K562 treated with DMSO at 1 percent for 24 hours (cell line): ENCODE data around the gene TSNAXIP1. TPM values are rescaled to one million over a fixed set of nuclear protein-coding genes. Genes with fewer than 3 reads are reported as not detected.

ENCODE experiments used
- total RNA-seq: library from RNA; unstranded; fragments of 300-600 nt; gene quantifications from 2 replicates; pipeline ENCODE4 v1.2.3, GENCODE V29; 2022; ENCODE audit warnings: low read depth; ENCODE audit not compliant: insufficient read depth

TSNAXIP1 gene, protein sequence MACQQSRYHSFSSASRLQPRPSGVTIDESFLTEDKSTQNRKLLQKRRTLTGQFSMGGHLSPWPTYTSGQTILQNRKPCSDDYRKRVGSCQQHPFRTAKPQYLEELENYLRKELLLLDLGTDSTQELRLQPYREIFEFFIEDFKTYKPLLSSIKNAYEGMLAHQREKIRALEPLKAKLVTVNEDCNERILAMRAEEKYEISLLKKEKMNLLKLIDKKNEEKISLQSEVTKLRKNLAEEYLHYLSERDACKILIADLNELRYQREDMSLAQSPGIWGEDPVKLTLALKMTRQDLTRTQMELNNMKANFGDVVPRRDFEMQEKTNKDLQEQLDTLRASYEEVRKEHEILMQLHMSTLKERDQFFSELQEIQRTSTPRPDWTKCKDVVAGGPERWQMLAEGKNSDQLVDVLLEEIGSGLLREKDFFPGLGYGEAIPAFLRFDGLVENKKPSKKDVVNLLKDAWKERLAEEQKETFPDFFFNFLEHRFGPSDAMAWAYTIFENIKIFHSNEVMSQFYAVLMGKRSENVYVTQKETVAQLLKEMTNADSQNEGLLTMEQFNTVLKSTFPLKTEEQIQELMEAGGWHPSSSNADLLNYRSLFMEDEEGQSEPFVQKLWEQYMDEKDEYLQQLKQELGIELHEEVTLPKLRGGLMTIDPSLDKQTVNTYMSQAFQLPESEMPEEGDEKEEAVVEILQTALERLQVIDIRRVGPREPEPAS
- 0.10 TPM in 1 of 2 replicates, not detected in the other for total RNA-seq

DNA sequence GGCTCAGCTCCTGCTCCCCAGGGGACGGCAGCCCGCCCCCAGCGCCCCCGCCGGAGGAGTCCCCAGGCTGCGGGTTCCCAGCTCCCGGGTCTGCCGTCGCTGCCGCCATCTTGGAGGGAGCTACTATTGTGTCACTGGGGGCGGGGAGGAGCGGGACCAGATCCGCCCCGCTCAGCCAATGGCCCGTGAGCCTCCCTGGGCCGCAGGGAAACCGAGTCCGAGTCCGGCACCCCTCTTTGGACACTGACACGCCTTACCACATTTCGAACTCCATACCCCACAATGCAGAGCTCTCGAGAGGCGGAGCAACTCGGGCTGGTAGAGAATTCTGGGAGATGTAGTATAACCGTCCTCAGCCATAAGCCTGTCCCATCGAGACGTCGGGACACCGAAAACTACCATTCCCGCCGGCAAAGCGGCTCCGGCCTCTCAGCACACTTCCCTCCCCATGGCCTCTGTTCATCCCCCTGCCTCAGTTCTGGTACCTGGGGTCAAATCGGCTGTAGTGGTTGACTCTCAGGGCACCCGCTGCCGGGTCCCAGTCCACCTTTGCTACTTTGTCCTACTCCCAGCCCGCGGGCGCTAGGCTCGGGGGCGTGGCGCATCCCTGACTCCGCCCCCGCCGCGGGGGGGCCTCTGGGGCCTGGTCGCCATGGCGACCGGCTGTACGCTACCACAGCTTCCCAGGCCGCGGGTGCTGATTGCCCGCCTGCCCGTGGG is at the start of gene TSNAXIP1, which contains the start of gene RANBP10:
TSNAXIP1 (plus strand) TSS at position 462 of the 720 bp plus-strand sequence. CDS start 261 bp downstream, outside the sequence.
RANBP10 (minus strand) TSS at position 133 of the 720 bp plus-strand sequence; CDS start at position 109, 24 bp downstream.

DNA sequence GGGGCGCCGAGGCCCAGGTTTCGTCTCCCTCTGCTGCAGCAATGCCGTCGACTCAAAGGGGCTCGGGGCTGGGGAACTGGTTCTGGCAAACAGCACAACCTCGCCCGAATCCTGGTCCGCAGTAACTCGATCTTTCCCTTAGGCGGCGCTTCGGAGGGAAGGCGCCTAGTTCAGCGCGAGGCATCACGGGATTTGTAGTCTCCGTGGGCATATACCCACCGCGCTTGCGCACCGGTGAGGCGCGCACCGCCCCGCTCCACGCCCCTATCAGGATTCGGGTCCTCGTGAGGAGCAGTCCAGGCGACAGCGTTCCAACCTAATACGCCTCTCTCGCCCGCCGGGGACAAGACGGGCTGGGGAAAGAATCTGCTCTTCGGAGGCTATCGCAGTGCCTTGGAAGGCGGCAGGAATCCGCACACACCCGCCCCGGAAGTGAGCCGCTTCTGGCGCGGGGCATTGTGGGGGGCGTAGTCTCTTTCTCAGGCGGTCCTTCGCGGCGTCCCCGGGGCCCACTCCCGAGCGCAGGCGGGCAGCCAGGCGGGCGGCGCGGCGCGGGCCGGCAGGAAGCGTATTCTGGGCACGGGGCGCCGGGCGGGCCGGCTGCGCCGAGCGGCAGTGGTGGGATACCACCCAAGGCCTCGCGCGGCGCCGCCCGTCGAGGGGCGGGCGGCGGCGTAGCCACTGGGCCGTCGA is 35.3 kb downstream of the TSNAXIP1 start, which contains the start of gene THAP11:
THAP11 (plus strand) TSS at position 505 of the 693 bp plus-strand sequence. CDS start 235 bp downstream, outside the sequence.

DNA sequence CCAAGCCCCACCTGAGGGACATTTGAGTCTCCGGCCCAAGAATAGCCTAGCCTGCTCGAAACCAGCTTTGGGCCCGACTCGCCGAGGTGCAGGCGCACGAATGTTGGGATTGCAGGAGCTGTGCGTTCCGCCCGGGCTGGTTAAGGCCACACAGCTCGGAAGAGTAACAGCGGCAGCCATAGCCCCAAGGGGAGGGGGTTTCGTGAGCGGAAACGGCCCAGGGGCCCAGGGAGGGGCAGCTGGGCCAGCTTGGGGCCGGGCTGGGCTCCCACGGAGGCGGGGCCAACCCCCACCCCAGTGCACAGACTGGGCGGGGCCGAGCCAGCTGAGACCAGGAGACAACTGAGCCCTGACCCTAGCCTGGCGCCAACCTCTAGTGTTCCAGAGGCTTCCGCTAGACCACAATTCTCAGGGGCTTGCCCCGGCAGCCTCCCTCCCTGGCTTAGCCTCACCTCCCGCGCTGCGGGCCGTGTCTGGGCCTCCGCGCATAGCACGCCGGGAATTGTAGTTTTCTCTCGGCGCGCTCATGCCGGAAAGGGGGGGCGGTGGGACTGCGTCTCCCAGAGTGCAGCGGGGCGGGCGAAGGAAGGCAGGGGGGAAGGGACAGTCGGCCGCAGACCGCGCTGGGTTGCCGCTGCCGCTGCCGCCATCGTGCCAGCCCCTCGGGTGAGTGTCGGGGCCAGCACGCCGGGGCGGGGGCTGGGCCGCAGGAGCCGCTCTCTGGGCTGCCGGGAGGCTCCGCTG is 39.8 kb downstream of the TSNAXIP1 start, which contains the start of gene NUTF2:
NUTF2 (plus strand) TSS at position 614 of the 744 bp plus-strand sequence. CDS start 18,198 bp downstream, outside the sequence.

DNA sequence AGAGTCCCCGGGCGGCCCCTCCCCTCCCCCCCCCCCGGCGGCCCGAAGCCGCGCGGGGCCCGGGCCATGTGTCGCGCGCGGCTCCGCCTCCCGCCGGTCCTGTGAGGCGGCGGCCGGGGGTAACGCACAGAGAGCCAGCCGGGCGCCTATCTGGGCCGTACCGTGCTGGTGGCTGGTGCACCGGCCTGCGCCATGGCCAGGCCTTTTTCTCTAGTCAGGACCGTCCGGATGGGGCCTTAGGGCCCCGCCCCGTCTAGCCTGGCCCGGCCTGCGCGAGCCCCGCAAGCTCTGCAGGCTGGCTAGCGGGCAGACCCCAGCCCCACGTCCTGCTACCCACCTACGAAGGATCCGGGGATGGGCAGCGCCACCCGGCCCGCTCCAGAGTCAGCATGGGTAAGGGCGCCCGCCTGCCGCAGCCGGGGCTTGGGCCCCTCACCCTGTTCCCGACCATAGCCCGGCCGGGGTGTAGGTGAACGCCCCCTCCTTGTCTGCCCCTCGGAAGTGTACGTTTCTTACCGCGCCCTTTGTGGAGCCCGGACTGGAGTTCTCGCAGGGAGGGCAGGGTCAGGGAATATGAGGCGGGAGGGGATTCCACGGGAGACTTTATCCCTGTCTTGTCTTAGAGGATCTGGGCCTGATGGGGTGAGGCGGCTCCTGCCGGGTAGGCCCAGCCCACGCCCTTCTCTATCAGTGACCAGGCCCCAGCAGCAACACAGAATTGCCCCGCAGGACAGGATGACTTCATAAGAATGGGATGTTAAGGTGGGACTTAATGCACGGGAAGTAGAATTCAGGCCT is 40.6 kb downstream of the TSNAXIP1 start, which contains the start of gene CENPT:
CENPT (minus strand) TSS at position 630 of the 798 bp plus-strand sequence. CDS start 13,834 bp downstream, outside the sequence.

DNA sequence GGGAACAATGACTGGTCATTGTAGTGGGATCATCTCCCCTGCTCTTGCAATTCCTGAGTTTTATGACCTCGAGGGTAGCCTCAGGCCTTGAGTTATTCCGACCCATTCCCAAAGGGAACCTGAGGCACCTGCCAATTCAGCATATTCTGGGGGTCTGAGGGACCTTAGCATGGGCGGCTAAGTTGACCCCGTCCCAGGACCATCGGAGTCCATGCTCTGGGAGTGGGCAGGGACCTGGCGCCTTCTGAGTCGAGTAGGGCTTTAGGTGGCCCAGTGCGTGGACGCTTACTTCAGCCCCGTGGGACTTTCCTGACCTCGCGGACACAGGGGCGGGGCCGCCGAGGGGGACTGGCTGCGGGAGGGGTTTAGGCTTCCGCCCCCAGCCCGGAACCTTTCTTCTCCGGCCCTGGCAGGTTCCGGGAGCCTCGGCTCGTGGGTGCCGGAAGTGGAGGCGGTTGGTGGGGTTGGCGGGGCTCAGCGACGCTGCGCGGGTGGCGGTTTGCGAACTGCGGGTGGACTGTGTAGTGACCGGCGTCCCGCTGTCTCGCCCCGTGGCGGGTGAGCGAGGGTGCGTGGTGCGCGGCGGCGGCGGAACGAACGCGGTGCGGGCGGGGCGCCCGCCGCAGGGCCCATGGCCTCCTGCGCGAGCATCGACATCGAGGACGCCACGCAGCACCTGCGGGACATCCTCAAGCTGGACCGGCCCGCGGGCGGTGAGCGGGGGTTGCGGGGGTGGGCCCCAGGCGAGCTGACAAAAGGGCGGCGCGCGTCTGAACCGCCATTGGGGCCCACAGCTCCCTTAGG is 66.1 kb downstream of the TSNAXIP1 start, which contains the start of gene EDC4:
EDC4 (plus strand) TSS at position 422 of the 804 bp plus-strand sequence; CDS start at position 632, 210 bp downstream.

Other genes with a start within 250 kb of the TSNAXIP1 start
- 36.6 and 38.1 TPM in 2 replicates for gene CTCF, start 244.4 kb upstream of the TSNAXIP1 start, total RNA-seq
- 2.0 TPM in 2 replicates for gene CARMIL2, start 161.7 kb upstream of the TSNAXIP1 start, total RNA-seq
- gene ACD, start 146.6 kb upstream of the TSNAXIP1 start, total RNA-seq = 51.6 and 54.9 TPM in 2 replicates
- gene PARD6A, start 145.9 kb upstream of the TSNAXIP1 start, total RNA-seq = 1.3 and 4.6 TPM in 2 replicates
- gene ENKD1, start 140.1 kb upstream of the TSNAXIP1 start, total RNA-seq = 17.9 and 18.4 TPM in 2 replicates
- 1.1 and 2.5 TPM in 2 replicates for gene C16orf86, start 140.1 kb upstream of the TSNAXIP1 start, total RNA-seq
- gene GFOD2, start 87.6 kb upstream of the TSNAXIP1 start, total RNA-seq = 19.9 and 22.5 TPM in 2 replicates
- 16.9 and 17.6 TPM in 2 replicates for gene RANBP10, start 329 bp upstream of the TSNAXIP1 start, total RNA-seq
- gene THAP11, start 35.4 kb downstream of the TSNAXIP1 start, total RNA-seq = 58.7 and 62.7 TPM in 2 replicates
- gene NUTF2, start 40.0 kb downstream of the TSNAXIP1 start, total RNA-seq = 76.3 and 84.1 TPM in 2 replicates
- gene CENPT, start 40.8 kb downstream of the TSNAXIP1 start, total RNA-seq = 67.2 and 75.8 TPM in 2 replicates
- gene EDC4, start 66.2 kb downstream of the TSNAXIP1 start, total RNA-seq = 91.7 and 98.7 TPM in 2 replicates
- gene NRN1L, start 78.0 kb downstream of the TSNAXIP1 start, total RNA-seq = 2.9 and 3.1 TPM in 2 replicates
- gene PSKH1, start 86.4 kb downstream of the TSNAXIP1 start, total RNA-seq = 46.0 and 46.8 TPM in 2 replicates
- gene CTRL, start 125.0 kb downstream of the TSNAXIP1 start, total RNA-seq = 0.59 and 1.3 TPM in 2 replicates
- 110 and 120 TPM in 2 replicates for gene PSMB10, start 130.0 kb downstream of the TSNAXIP1 start, total RNA-seq
- gene LCAT, start 137.2 kb downstream of the TSNAXIP1 start, total RNA-seq = 5.5 and 9.9 TPM in 2 replicates
- 22.5 and 23.8 TPM in 2 replicates for gene SLC12A4, start 161.7 kb downstream of the TSNAXIP1 start, total RNA-seq
- not detected in 2 replicates for gene DPEP3, start 173.6 kb downstream of the TSNAXIP1 start, total RNA-seq
- 2.8 and 3.0 TPM in 2 replicates for gene DPEP2, start 192.6 kb downstream of the TSNAXIP1 start, total RNA-seq
- gene DPEP2NB, start 209.0 kb downstream of the TSNAXIP1 start, total RNA-seq = not detected in 2 replicates
- gene DDX28, start 216.3 kb downstream of the TSNAXIP1 start, total RNA-seq = 17.4 and 20.0 TPM in 2 replicates
- gene DUS2, start 216.4 kb downstream of the TSNAXIP1 start, total RNA-seq = 10.8 and 12.3 TPM in 2 replicates